ENCODE measurements around the gene ABCC4.

DNA sequence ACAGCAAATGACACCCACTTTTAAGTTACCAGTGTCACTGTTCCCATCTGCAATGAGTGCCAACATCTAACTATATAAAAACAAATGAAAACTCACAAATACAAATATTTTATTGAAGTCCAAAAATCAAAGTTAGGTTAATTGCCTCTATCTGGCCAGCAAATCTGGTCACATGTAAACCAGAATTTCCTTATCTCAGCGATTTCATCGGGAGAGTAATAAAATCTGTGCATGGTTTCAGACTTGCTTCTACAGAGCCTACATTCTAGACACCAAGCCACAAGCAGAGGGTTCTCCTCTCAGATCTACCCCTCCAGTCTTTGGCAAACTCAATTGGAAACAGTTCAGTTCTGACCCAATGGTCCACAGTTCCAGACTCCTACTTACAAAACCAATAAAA, 189.6 kb downstream of the ABCC4 start:
- TF ChIP-seq CHD2 (IDR thresholded peaks at IDR 0.05; ENCODE audit: low read depth, low read length) (no peak), TRIM24 (IDR thresholded peaks at IDR 0.05) (no peak), SPI1 (IDR thresholded peaks at IDR 0.05; ENCODE audit: borderline replicate concordance, low read depth, low read length) (no peak), NFYB (IDR thresholded peaks at IDR 0.05; ENCODE audit: extremely low read depth, insufficient read length) (no peak), ZNF707 (CRISPR knock-in tag; conservative IDR thresholded peaks at IDR 0.05) (no peak), BACH1 (tag; IDR thresholded peaks at IDR 0.05) (no peak), PHF8 (IDR thresholded peaks at IDR 0.05; ENCODE audit: borderline replicate concordance, low read length) (no peak), TCF7L2 (IDR thresholded peaks at IDR 0.05; ENCODE audit: low read depth, low read length) (no peak)
- TF ChIP-seq, protein P1, sequence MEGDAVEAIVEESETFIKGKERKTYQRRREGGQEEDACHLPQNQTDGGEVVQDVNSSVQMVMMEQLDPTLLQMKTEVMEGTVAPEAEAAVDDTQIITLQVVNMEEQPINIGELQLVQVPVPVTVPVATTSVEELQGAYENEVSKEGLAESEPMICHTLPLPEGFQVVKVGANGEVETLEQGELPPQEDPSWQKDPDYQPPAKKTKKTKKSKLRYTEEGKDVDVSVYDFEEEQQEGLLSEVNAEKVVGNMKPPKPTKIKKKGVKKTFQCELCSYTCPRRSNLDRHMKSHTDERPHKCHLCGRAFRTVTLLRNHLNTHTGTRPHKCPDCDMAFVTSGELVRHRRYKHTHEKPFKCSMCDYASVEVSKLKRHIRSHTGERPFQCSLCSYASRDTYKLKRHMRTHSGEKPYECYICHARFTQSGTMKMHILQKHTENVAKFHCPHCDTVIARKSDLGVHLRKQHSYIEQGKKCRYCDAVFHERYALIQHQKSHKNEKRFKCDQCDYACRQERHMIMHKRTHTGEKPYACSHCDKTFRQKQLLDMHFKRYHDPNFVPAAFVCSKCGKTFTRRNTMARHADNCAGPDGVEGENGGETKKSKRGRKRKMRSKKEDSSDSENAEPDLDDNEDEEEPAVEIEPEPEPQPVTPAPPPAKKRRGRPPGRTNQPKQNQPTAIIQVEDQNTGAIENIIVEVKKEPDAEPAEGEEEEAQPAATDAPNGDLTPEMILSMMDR (IDR thresholded peaks at IDR 0.05 in 2 of 3, conservative IDR thresholded peaks at IDR 0.05 in 1 of 3; ENCODE audit: insufficient read depth in 2 of 3, low read depth in 1 of 3, low read length in 3 of 3): no peak

Data from K562 (cell line).